GM19043 (cell line): ENCODE measurements around the gene RNF149.
"Not testable (repeated sequence)": the region's sequence is repeated elsewhere in the genome, so short reads cannot be mapped to it uniquely, and the experiment has no call there.

ENCODE experiments used
- ATAC-seq: cut with Tn5 transposase; IDR thresholded peaks from one replicate; pipeline ENCODE4 v1.9.1; 2021; ENCODE audit warnings: low read depth; ENCODE audit not compliant: unreplicated experiment

Gene RNF149

DNA sequence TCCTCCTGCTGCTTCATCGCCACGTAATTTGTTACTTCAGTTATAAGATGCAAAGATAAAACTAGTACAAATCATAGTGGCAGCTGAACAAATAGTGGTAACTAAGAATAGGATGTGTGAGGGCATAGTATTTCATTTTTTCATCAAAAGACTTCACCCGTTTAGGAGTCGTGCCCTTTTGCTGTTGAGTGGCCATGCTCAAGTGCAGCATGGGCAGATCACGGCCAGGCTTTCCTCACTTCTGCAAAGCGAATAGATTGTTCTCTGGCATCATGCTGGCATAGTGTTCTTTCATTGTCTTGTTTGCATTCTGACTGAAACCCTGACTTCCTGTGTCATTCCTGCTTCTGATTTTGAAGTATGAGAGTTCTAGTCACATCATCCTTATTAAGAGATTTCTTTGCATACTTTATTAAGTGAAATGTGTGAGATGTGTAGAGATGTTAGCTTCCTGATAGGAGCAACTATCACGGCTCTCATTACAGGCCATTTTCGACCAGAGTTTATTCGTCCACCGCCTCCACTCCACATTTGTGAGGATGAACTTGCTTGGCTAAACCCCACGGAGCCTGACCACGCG is 44.1 kb downstream of the RNF149 start:
- ATAC-seq = no peak

DNA sequence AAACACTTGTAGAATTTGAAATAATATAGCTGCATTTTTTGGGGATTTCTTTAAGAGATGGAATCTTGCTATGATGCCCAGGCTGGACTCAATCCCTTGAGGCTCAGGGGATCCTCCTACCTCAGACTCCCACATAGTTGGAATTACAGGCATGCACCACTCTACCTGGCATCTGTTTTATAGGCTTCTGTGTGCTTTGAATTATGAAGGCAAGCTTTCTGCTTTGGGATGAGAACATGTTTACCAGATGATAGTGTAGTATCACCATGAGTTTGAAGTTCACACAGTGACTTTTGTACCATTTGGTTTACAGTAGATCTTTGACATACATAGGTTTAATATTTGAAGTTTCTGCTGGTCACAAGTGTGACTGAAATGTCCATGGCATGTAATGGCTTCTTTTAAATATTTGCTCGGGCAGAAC is 45.1 kb downstream of the RNF149 start:
- ATAC-seq = no peak

DNA sequence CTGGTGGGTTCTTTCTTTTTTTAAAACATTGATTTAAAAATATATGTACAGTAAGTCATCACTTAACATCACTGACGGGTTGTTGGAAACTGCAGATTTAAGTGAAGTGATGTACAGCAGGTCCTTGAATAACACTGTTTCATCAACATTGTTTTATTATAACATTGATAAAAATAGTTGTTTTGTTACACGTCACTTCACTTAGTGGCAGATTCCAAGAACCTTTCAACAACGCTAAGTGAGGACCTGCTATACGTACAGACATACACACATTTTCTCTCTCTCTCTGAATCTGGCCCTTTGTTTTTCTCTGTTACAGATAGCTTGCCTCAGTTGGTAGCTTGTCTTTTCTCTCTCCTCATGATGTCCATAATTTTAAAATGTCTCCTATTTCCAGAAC is 46.4 kb downstream of the RNF149 start:
- ATAC-seq = no peak

DNA sequence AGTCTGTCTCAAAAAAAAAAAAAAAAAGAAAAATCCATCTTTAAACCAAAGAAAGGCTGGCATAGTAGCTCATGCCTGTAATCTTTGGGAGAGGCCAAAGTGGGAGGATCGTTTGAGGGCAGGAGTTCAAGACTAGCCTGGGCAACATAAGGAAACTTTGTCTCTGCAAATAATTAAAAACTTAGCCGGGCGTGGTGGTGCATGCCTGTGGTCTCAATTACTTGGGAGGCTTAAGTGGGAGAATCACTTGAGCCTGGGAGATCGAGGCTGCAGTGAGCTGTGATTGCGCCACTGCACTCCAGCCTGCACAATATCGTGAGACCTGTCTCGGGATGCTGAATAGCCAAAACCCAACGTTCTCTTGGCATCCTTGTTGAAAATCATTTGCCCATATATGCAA is 49.7 kb downstream of the RNF149 start:
- no peak for ATAC-seq

DNA sequence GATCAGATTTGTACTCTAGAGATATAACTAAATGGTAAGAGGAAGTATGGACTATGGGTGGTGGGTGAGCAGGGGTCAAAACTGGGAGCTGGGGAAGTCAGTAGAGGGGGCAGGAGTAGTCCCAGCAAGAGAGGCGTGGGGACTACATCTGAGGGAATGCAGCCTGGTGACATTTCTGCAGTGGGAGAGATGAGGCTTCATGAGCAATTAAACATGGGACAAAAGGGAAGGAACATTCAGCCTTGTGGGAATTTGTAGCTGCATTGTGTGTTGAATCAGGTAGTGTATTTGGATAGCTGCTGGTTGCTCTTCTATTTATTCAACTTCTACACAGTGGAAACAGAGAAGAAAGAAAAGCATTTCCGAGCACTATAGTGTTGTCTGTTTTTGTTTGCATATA is 52.2 kb downstream of the RNF149 start:
- ATAC-seq = no peak

DNA sequence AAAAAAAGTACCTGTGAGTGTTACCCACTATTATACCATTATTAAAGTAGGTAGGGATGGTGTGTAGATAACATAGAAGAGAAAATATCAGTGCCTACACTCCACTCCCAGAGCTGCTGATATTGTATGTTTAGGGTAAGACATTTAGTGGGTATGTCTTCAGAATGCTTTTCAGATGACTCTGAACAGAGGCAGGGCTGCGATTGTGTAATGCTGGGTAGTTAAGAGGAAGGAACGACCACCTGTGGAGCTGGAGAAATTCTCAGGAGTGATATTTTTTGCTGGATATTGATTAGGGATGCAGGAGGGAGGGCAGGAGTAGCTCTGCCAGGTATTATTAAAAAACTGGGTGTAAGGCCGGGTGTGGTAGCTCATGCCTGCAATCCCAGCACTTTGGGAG is 53.0 kb downstream of the RNF149 start:
- no peak for ATAC-seq

DNA sequence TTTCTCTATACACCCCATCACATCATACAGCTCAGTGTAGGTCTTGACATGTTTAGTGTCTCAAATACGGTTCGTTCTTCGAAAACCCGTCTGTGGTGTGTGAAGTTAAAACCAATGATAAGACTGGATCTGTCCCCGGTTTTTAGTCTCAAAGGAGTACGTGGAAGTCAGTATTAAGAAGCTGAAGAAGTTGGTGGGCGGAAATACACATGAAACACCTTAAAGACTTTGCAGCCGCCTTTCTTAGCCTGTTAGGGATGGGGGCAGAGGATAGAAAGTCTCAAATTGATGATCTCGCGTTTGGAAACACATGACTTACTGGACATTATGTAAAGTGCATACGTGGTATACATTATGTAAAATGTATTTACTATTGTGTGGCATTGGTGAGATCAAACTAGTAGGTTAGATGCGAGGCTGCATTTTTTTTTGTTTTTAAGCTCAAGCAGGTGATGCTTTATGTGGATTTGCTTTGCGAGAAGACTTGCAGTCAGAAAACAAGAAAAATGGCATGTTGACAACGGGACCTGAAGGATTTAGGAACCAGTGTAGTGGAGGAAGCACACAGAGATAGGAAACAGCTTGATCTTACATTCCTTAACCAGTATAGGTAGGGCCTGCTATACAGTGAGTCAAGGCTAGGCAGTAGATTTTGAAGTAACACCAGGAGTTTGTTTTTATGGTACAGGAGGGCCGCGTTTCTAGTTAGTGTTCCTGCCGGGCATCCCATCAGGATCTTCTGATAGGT is 54.6 kb downstream of the RNF149 start:
- ATAC-seq = no peak

DNA sequence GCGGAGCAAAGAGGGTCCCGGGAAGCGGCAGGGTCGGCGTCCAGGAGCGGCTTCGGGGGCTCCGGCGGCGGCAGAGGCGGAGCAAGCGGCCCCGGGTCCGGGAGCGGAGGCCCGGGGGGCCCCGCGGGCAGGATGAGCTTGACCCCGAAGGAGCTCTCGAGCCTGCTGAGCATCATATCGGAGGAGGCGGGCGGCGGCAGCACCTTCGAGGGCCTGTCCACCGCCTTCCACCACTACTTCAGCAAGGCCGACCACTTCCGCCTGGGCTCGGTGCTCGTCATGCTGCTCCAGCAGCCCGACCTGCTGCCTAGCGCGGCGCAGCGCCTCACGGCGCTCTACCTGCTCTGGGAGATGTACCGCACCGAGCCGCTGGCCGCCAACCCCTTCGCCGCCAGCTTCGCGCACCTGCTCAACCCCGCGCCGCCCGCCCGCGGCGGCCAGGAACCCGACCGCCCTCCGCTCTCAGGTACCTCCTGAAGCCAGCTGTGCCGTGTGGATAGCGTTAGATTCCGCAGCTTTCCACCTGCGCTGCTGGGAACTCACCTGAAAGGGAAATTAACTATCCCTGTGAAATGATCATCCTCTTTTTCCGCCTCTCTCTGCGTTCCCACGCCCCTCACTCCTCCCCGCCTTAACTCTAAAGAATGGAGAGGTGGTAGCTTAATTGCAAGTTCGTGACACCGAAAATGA is 55.3 kb downstream of the RNF149 start:
- ATAC-seq = peak; percentile 41

DNA sequence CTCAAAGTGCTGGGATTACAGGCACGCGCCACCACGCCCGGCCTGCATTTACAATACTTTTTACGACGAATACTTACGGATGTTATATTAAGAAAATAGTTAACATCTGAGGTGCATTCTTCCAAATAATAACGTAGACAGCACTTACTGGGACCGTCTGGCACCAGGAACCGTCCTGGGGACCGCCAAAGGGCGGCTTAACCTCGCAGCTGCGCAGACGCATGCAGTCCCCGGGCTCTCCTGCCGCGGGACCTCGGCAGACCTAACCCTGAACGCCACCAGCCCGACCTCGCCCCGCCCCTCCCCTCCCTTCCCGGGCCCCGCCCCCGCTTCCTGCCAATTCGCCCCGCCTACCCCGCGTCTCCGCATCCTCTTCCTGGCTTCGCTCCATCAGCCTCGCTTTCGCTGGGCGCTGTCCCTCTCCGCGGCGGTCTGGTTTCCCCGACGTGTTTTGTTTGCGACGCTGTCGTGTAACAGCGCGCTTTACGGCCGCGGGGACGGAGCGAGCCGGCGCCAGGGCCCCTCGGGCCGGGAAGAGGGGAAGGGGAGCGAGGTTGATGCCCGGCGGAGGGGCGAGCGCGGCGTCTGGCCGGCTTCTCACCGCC is 56.0 kb downstream of the RNF149 start, which contains the start of gene CNOT11:
CNOT11 (plus strand) TSS at position 479 of the 605 bp plus-strand sequence; CDS start at position 558, 79 bp downstream.
- ATAC-seq = peak; percentile 85

DNA sequence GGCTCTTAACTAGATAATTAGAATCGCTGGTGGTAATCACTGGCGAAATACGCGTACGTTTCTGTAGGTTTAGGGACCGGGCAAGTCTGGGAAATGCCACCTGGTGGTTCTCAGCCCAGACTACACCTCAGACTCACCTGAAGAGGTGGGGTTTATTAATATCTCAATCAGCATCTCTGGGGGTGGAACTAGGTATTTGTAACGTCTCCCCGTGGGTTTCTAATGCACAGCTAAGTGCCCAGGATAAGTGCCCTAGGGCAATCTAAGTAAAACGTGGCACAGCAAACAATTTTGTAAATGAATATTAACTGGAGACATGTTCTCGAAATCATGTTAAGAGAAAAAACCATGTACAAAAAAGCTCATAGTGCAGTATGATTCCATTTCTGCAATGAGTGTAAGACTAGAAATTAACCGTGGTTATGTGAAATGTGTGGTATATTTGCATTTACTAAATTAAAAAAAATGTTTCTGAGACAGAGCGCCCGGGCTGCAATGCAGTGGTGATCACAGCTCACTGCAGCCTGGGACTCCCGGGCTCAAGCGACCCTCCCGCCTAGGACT is 56.6 kb downstream of the RNF149 start:
- ATAC-seq = peak; percentile 54

DNA sequence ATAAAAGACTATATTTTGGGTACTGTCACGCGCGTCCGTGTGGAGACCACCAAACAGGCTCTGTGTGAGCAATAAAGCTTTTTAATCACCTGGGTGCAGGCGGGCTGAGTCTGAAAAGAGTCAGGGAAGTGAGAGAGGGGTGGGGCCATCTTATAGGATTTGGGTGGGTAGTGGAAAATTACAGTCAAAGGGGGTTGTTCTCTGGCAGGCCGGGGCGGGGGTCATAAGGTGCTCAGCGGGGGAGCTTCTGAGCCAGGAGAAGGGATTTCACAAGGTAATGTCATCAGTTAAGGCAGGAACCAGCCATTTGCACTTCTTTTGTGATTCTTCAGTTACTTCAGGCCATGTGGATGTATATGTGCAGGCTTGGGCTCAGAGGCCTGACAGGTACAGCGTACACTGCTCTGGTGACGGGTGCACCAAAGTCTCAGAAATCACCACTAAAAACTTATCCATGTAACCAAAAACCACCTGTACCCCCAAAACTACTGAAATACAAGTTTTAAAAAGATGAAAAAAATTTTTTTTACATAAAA is 57.2 kb downstream of the RNF149 start:
- ATAC-seq = not testable (repeated sequence)

DNA sequence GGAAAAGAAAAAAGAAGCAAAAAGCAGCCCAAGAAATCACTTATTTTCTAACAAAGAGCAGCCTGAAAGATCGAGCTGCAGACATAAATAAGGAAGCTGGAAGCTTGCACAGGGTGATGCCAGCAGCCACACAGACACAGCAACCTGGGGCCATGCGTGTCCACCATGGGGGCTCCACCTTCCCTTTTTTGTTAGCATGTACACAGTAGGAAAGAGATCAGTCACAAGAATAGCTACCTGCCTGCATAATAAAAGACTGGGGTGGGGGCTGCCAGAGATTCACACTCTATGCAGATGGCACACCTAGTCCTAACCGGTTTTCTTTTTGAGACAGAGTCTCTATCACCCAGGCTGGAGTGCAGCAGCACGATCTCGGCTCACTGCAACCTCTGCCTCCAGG is 58.7 kb downstream of the RNF149 start:
- no peak for ATAC-seq

DNA sequence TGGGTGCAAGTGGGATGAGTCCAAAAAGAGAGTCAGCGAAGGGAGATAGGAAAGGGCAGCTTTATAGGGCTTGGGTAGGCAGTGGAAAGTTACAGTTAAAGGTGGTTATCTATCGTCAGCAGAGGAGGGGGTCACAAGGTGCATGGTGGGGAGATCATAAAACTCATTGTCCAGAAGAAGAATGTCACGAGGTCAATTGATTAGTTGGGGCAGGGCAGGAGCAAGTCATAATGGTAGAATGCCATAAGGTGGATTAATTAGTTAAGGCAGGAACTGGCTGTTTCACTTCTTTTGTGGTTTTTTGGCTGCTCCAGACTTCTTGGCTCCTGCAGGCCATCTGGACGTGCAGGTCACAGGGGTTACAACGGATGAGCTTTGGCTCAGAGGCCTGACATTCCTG is 59.7 kb downstream of the RNF149 start:
- ATAC-seq = not testable (repeated sequence)

DNA sequence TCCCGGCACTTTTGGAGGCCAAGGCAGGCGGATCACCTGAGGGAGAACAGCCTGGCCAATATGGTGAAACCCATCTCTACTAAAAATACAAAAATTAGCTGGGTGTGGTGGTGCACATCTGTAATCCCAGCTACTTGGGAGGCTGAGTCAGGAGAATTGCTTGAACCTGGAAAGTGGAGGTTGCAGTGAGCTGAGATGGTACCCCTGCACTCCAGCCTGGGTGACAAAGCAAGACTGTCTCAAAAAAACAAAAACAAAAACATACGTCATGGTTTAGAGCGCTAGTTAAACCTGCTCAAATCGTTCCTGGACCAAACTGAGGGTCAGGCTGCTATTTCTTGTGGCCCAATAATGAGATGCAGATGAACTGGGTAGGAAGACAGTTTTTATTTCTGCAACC is 63.0 kb downstream of the RNF149 start:
- not testable (repeated sequence) for ATAC-seq

DNA sequence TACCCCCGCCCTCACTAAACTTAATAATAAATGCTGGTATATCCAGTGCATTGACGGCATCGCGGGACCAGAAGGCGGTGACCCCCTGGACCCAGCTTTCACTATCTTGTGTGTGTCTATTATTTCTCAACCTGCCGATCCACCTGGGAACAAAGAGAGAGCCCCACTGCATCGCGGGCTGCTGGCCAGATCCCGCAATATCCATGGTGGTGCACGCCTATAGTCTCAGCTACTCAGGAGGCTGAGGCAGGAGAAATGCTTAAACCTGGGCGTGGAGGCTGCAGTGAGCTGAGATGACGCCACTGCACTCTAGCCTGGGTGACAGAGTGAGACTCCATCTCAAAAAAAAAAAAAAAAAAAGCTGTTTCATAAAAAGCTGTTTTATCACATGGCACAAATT is 63.6 kb downstream of the RNF149 start:
- ATAC-seq = not testable (repeated sequence)

DNA sequence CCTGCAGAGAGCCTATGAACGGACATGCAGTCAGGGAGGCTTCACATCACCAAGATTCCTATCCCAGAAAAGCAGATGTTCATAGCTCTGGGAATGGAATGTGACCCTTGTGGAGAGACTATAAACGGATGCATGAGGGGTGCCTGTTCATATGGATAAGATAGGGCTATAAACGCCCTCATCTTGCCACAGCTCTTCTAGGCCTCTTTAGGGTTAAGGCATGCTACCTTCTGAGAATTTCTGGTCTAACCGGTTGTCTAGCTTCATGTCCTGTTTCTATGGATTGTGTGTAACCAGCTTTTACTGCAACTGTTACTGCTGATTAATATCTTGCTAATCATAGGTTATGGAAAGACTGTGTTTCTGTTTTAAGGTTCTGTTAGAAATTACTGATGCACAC is 64.1 kb downstream of the RNF149 start:
- not testable (repeated sequence) for ATAC-seq

DNA sequence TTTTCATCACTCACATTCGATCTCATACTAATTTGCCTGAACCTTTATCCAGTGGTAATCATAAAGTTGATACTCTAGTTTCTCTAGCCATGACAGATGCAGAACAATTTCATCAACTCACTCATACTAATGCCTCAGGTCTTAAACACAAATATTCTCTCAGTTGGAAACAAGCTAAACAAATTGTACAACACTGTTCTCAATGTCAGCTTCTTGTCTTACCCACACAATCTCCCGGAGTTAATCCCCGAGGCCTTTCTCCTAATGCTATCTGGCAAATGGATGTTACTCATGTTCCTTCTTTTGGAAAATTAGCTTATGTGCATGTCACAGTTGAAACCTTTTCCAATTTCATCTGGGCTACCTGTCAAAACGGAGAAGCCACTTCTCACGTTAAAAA is 67.3 kb downstream of the RNF149 start:
- no peak for ATAC-seq

DNA sequence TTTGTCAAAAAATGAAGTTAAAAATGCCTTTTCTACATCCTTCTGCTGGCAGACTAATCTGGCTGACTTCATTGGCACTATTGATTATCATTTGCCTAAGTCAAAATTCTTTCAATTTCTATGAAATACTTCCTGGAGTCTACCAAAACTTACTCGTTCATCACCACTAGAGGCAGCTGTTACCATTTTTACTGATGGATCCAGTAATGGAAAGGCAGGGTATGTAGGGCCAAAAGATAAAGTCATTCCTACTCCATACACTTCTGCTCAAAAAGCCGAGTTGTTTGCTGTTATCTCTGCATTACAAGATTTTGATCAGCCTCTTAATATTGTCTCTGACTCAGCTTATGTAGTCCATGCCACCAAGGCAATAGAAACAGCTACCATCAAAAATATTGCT is 67.8 kb downstream of the RNF149 start:
- ATAC-seq = not testable (repeated sequence)

DNA sequence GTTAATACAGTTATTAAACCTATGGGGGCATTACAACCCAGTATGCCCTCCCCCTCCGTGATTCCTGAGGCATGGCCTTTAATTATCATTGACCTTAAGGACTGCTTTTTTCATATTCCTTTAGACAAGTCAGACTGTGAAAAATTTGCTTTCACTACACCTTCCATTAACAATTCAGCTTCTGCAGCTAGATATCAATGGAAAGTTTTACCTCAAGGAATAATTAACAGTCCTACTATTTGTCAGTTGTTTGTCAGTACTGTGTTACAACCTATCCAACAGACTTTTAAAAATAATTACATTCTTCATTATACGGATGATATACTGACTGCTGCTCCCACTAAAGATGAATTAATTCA is 68.8 kb downstream of the RNF149 start:
- ATAC-seq = not testable (repeated sequence)

DNA sequence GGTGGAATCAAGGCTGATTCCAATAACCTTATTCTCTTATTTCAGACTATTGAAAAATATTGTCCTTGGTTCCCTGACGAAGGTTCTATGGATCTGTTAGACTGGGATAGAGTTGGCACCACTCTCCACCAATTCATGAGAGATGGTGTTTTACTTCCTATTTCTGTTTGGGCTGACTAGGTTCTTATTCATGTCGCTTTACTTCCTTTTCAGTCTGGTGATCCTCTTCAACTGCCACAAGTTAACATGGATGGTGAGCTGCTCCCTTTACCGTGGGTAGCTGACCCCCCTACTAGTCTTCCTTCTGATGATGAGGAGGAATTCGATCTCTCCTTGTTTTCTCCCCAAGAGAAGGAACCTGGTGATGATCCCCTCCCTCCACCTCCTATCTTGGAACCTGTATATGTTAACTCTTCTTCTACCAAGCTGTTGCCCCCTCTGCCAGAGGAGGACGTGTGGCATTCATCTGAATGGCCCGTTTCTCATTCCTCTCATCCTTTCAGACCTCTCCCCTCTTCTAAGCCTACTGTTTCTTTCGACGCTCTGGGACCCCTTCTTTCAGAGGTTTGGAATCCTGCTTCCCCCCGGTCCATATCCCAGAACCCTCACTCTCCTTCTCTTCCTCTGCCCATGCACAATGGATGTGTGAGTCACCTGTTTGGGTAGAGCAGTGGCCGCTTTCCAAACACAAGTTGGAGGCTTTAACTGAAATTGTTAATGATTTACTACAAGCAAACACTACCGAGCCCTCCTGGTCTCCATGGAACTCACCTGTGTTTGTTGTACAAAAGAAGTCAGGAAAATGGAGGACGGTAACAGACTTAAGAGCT is 69.4 kb downstream of the RNF149 start:
- no peak for ATAC-seq
